ENCODE data around the gene CD44. TPM values are rescaled to one million over a fixed set of nuclear protein-coding genes. Genes with fewer than 3 reads are reported as not detected.

The CD44 gene
- total RNA-seq, 1 donor from 2014 or later = 155 TPM

- no peaks in the 10 kb centered on the region for H3K9me3 Mint-ChIP-seq (ENCODE audit: unreplicated experiment)
- no peak for TF ChIP-seq CTCF (IDR thresholded peaks at IDR 0.05; ENCODE audit: unreplicated experiment)
- DNase-seq (ENCODE audit: low spot score) = no peak
- no peak overlapping the region for H3K27ac Mint-ChIP-seq (ENCODE audit: unreplicated experiment)
- no peaks in the 10 kb centered on the region for H3K27me3 Mint-ChIP-seq (ENCODE audit: unreplicated experiment)
- peaks cover 2% of the 10 kb centered on the region for H3K4me1 Mint-ChIP-seq (ENCODE audit: unreplicated experiment)
- H3K36me3 Mint-ChIP-seq (ENCODE audit: low read depth, unreplicated experiment) = peaks cover 5% of the 10 kb centered on the region
- H3K4me3 Mint-ChIP-seq (ENCODE audit: unreplicated experiment) = no peak overlapping the region
These were observed 95.6 kb downstream of the CD44 start for GRCh38 chr11:35234460-35235156.

- no peak overlapping the region for H3K4me3 Mint-ChIP-seq (ENCODE audit: unreplicated experiment)
- H3K27ac Mint-ChIP-seq (ENCODE audit: unreplicated experiment) = no peak overlapping the region
- TF ChIP-seq CTCF (IDR thresholded peaks at IDR 0.05; ENCODE audit: unreplicated experiment) = no peak
- no peaks in the 10 kb centered on the region for H3K27me3 Mint-ChIP-seq (ENCODE audit: unreplicated experiment)
- H3K36me3 Mint-ChIP-seq (ENCODE audit: low read depth, unreplicated experiment) = peaks cover 2% of the 10 kb centered on the region
- H3K4me1 Mint-ChIP-seq (ENCODE audit: unreplicated experiment) = peaks cover 3% of the 10 kb centered on the region
- DNase-seq (ENCODE audit: low spot score) = no peak
- no peaks in the 10 kb centered on the region for H3K9me3 Mint-ChIP-seq (ENCODE audit: unreplicated experiment)
These were observed 96.1 kb downstream of the CD44 start for GRCh38 chr11:35235157-35235468.

- no peak overlapping the region for H3K27ac Mint-ChIP-seq (ENCODE audit: unreplicated experiment)
- no peak for DNase-seq (ENCODE audit: low spot score)
These were observed 96.5 kb downstream of the CD44 start for GRCh38 chr11:35235498-35235897.

GRCh38 chr11:35235936-35236666 is 97.1 kb downstream of the CD44 start:
- no peak for DNase-seq (ENCODE audit: low spot score)
- H3K4me1 Mint-ChIP-seq (ENCODE audit: unreplicated experiment) = peaks cover 3% of the 10 kb centered on the region

More at GRCh38 chr11:35235498-35235897, 96.5 kb downstream of the CD44 start:
- H3K27me3 Mint-ChIP-seq (ENCODE audit: unreplicated experiment) = no peaks in the 10 kb centered on the region
- no peak overlapping the region for H3K4me3 Mint-ChIP-seq (ENCODE audit: unreplicated experiment)
- H3K4me1 Mint-ChIP-seq (ENCODE audit: unreplicated experiment) = peaks cover 3% of the 10 kb centered on the region
- H3K9me3 Mint-ChIP-seq (ENCODE audit: unreplicated experiment) = no peaks in the 10 kb centered on the region
- no peak for TF ChIP-seq CTCF (IDR thresholded peaks at IDR 0.05; ENCODE audit: unreplicated experiment)
- H3K36me3 Mint-ChIP-seq (ENCODE audit: low read depth, unreplicated experiment) = no peaks in the 10 kb centered on the region

More at GRCh38 chr11:35235936-35236666, 97.1 kb downstream of the CD44 start:
- Mint-ChIP-seq H3K27ac (ENCODE audit: unreplicated experiment) (no peak overlapping the region), H3K4me3 (ENCODE audit: unreplicated experiment) (no peak overlapping the region), H3K27me3 (ENCODE audit: unreplicated experiment) (no peaks in the 10 kb centered on the region), H3K9me3 (ENCODE audit: unreplicated experiment) (no peaks in the 10 kb centered on the region), H3K36me3 (ENCODE audit: low read depth, unreplicated experiment) (no peaks in the 10 kb centered on the region)
- TF ChIP-seq CTCF (IDR thresholded peaks at IDR 0.05; ENCODE audit: unreplicated experiment) = no peak
